CD14-positive monocyte (primary cell): Measurements from ENCODE around the gene KIF21B. TPM values are rescaled to one million over a fixed set of nuclear protein-coding genes. Genes with fewer than 3 reads are reported as not detected.
A peak's percentile ranks its signal among the peaks of the same experiment; 100 is the strongest.
"Not testable (repeated sequence)": the region's sequence is repeated elsewhere in the genome, so short reads cannot be mapped to it uniquely, and the experiment has no call there.

ENCODE experiments used
- DNase-seq, 3 donors: peaks; one replicate each; pipeline ENCODE4 v3.0.0-alpha.2; 2011 to 2022
- H2AFZ ChIP-seq: 2 replicates; pipeline ENCODE4 v1.6.0; 2012; ENCODE audit warnings: mild to moderate bottlenecking, low read depth, low read length, inconsistent platforms; ENCODE audit not compliant: insufficient read depth, poor library complexity, severe bottlenecking
- H3K27ac ChIP-seq, 2 donors: 1 replicate in 1 of 2; 2 replicates in 1 of 2; pipeline ENCODE4 v1.5.1; 2012 to 2013; ENCODE audit warnings: low read length in 2 of 2, control low read depth in 1 of 2, inconsistent platforms in 1 of 2, low read depth in 1 of 2, mild to moderate bottlenecking in 1 of 2
- H3K27me3 ChIP-seq, 2 donors: one replicate each; pipeline versions ENCODE4 v1.6.0 to v1.6.1; 2011 to 2013; ENCODE audit warnings: low read length in 2 of 2; ENCODE audit not compliant: control insufficient read depth in 2 of 2, insufficient read depth in 2 of 2
- H3K36me3 ChIP-seq, 2 donors: replicated peaks in 1 of 2; 1 replicate in 1 of 2; 2 replicates in 1 of 2; pipeline versions ENCODE4 v1.5.1 to v1.6.1; 2012 to 2013; ENCODE audit warnings: low read length in 2 of 2, control low read depth in 1 of 2, inconsistent platforms in 1 of 2, mild to moderate bottlenecking in 1 of 2; ENCODE audit not compliant: insufficient read depth in 2 of 2, control insufficient read depth in 1 of 2
- H3K4me1 ChIP-seq, 2 donors: 1 replicate in 1 of 2; 2 replicates in 1 of 2; pipeline versions ENCODE4 v1.5.1 to v1.6.1; 2012 to 2013; ENCODE audit warnings: low read length in 2 of 2, control low read depth in 1 of 2, inconsistent platforms in 1 of 2, mild to moderate bottlenecking in 1 of 2, moderate library complexity in 1 of 2; ENCODE audit not compliant: insufficient read depth in 2 of 2, control insufficient read depth in 1 of 2
- H3K4me2 ChIP-seq: replicated peaks from 2 replicates; pipeline ENCODE3; 2012; ENCODE audit warnings: low read length, moderate library complexity, mild to moderate bottlenecking; ENCODE audit not compliant: poor library complexity, severe bottlenecking; ENCODE audit errors: extremely low read depth
- H3K4me3 ChIP-seq, 3 experiments: fragments of 200-600 bp in 1 of 3; sonication (generic) in 1 of 3; replicated peaks in 1 of 3; 1 replicate in 2 of 3; 2 replicates in 1 of 3; pipeline ENCODE4 v1.5.1; 2011 to 2013; ENCODE audit warnings: low read length in 3 of 3, mild to moderate bottlenecking in 3 of 3, control low read depth in 2 of 3, low read depth in 2 of 3, inconsistent platforms in 1 of 3, moderate library complexity in 1 of 3
- H3K79me2 ChIP-seq: 2 replicates; pipeline ENCODE4 v1.6.0; 2012; ENCODE audit warnings: mild to moderate bottlenecking, control low read depth, inconsistent platforms, low read length, moderate library complexity; ENCODE audit not compliant: insufficient read depth
- H3K9ac ChIP-seq: 2 replicates; pipeline ENCODE4 v1.6.0; 2017; ENCODE audit warnings: low read length, mild to moderate bottlenecking; ENCODE audit not compliant: insufficient read depth, poor library complexity, severe bottlenecking
- H3K9me3 ChIP-seq, 2 donors: replicated peaks in 1 of 2; 1 replicate in 1 of 2; 2 replicates in 1 of 2; pipeline versions ENCODE4 v1.5.1 to v1.6.1; 2012 to 2013; ENCODE audit warnings: low read length in 2 of 2, control low read depth in 1 of 2; ENCODE audit not compliant: control insufficient read depth in 1 of 2, insufficient read depth in 1 of 2
- H4K20me1 ChIP-seq: 2 replicates; pipeline ENCODE4 v1.6.0; 2012; ENCODE audit warnings: mild to moderate bottlenecking, low read length, control low read depth, moderate library complexity; ENCODE audit not compliant: insufficient read depth
- H3K27ac Mint-ChIP-seq, 7 donors: one replicate each; pipeline ENCODE4 v1.8.0; 2020; ENCODE audit warnings: mild to moderate bottlenecking in 7 of 7, mixed read lengths in 7 of 7, moderate library complexity in 6 of 7, inconsistent platforms in 2 of 7
- H3K27me3 Mint-ChIP-seq, 3 donors: one replicate each; pipeline ENCODE4 v1.8.0; 2021 to 2022; ENCODE audit warnings: low read depth in 3 of 3, mild to moderate bottlenecking in 3 of 3, mixed read lengths in 3 of 3, moderate library complexity in 3 of 3, inconsistent platforms in 1 of 3
- H3K36me3 Mint-ChIP-seq, 2 donors: one replicate each; pipeline ENCODE4 v1.8.0; 2020; ENCODE audit warnings: mixed read lengths in 2 of 2, inconsistent platforms in 1 of 2, mild to moderate bottlenecking in 1 of 2
- H3K4me1 Mint-ChIP-seq: one replicate; pipeline ENCODE4 v1.8.0; 2020; ENCODE audit warnings: mild to moderate bottlenecking, mixed read lengths
- H3K4me3 Mint-ChIP-seq, 2 donors: one replicate each; pipeline ENCODE4 v1.8.0; 2020; ENCODE audit warnings: mild to moderate bottlenecking in 2 of 2, mixed read lengths in 2 of 2, moderate library complexity in 1 of 2
- H3K9me3 Mint-ChIP-seq, 7 donors: one replicate each; pipeline ENCODE4 v1.8.0; 2020 to 2022; ENCODE audit warnings: mixed read lengths in 7 of 7, mild to moderate bottlenecking in 6 of 7, moderate library complexity in 6 of 7, inconsistent platforms in 2 of 7
- CTCF ChIP-seq: fragments of 200-600 bp; IDR thresholded peaks from one replicate; pipeline ENCODE4 v1.8.0; 2022; ENCODE audit warnings: antibody characterized with exemption, mild to moderate bottlenecking
- WGBS: methylation state at CpG from one replicate; pipeline ENCODE4 v1.1.5; 2013; ENCODE audit warnings: missing lambda C conversion rate; ENCODE audit not compliant: insufficient coverage; 5-methylcytosine and 5-hydroxymethylcytosine counted together
- intact Hi-C, 2 donors: fragments of 100-400 bp; cut with micrococcal nuclease; formaldehyde crosslinking; loops; one replicate each; pipeline versions ENCODE4 v1.15.0 to v1.15.1; 2023
- polyA plus RNA-seq, 3 donors: library from polyadenylated mRNA; depleted of rRNA in 1 of 3; unstranded in 2 of 3; stranded (reverse) in 1 of 3; fragments of 300-500 nt in 2 of 3; fragments of >200 nt in 1 of 3; fragmentation: Illumina TruSeq in 2 of 3; gene quantifications; 1 replicate in 2 of 3; 2 replicates in 1 of 3; pipeline ENCODE4 v1.2.3, GENCODE V29; 2012 to 2021

The KIF21B gene
- polyA plus RNA-seq, 3 donors: 0.18 to 9.8 (median 0.30) TPM

GRCh38 chr1:200945111-200945510 lies 78.4 kb downstream of the KIF21B start:
- peaks cover 12 to 39% (median 35%) of the 10 kb centered on the region in 7 donors for H3K9me3 Mint-ChIP-seq
- Histone ChIP-seq H3K27me3 (no peaks in the 10 kb centered on the region), H3K4me3 (no peak overlapping the region), H3K79me2 (no peaks in the 10 kb centered on the region), H3K27ac (no peak overlapping the region), H3K9me3 (peaks cover 10 to 27% of the 10 kb centered on the region in 2 donors), H3K4me2 (no peak overlapping the region), H4K20me1 (no peaks in the 10 kb centered on the region), H2AFZ (no peak overlapping the region), H3K4me1 (no peaks in the 10 kb centered on the region), H3K9ac (no peak overlapping the region), H3K36me3 (no peaks in the 10 kb centered on the region)
- no peak for TF ChIP-seq CTCF
- 80% methylated on average over 1 of the region's 3 CpGs for WGBS
- no peak for DNase-seq
- H3K27ac Mint-ChIP-seq: no peak overlapping the region
- H3K27me3 Mint-ChIP-seq: peaks cover 0 to 2% (median 1%) of the 10 kb centered on the region in 3 donors
- H3K36me3 Mint-ChIP-seq: peaks cover 0 to 2% of the 10 kb centered on the region in 2 donors
- intact Hi-C loops: no loop called here
- H3K4me3 Mint-ChIP-seq: no peak overlapping the region
- H3K4me1 Mint-ChIP-seq: no peaks in the 10 kb centered on the region

- 0% methylated on average over 1 of the region's 4 CpGs for WGBS
- no peak overlapping the region for H3K4me3 Mint-ChIP-seq
These were observed 84.6 kb downstream of the KIF21B start for GRCh38 chr1:200938955-200939354.

GRCh38 chr1:200935286-200935962 lies 88.1 kb downstream of the KIF21B start:
- H3K4me2 ChIP-seq, H2AFZ ChIP-seq, intact Hi-C loops, H3K36me3 Mint-ChIP-seq, H3K27ac ChIP-seq, H3K79me2 ChIP-seq, DNase-seq, H3K4me3 ChIP-seq, H3K36me3 ChIP-seq, H3K4me3 Mint-ChIP-seq, H3K9ac ChIP-seq, H3K27me3 Mint-ChIP-seq, H3K27ac Mint-ChIP-seq, H4K20me1 ChIP-seq, H3K27me3 ChIP-seq: not testable (repeated sequence)
- Mint-ChIP-seq H3K4me1 (peaks cover 18% of the 10 kb centered on the region), H3K9me3 (peaks cover 9 to 19% (median 15%) of the 10 kb centered on the region in 7 donors)
- WGBS: 100% methylated on average over 1 of the region's 18 CpGs
- peaks cover 13 to 14% of the 10 kb centered on the region in 2 donors for H3K9me3 ChIP-seq
- peaks cover 10 to 14% of the 10 kb centered on the region in 2 donors for H3K4me1 ChIP-seq

More at GRCh38 chr1:200938955-200939354, 84.6 kb downstream of the KIF21B start:
- peak; percentile 68 to 81 (median 75) for DNase-seq
- H3K27ac ChIP-seq: no peak overlapping the region
- Mint-ChIP-seq H3K36me3 (peaks cover 0 to 2% of the 10 kb centered on the region in 2 donors), H3K27me3 (peaks cover 0 to 1% (median 0%) of the 10 kb centered on the region in 3 donors), H3K27ac (peak overlapping the region in 3 of 7 donors; percentile 19 to 71 (median 37)), H3K4me1 (peaks cover 18% of the 10 kb centered on the region), H3K9me3 (peaks cover 2 to 21% (median 16%) of the 10 kb centered on the region in 7 donors)
- peaks cover 10 to 14% of the 10 kb centered on the region in 2 donors for H3K4me1 ChIP-seq
- no peak overlapping the region for H3K4me3 ChIP-seq
- H2AFZ ChIP-seq: no peak overlapping the region
- H3K79me2 ChIP-seq: no peaks in the 10 kb centered on the region
- H3K9ac ChIP-seq: no peak overlapping the region
- no peaks in the 10 kb centered on the region for H3K36me3 ChIP-seq
- intact Hi-C loops: no loop called here
- H3K27me3 ChIP-seq: no peaks in the 10 kb centered on the region
- no peak overlapping the region for H3K4me2 ChIP-seq
- no peak for TF ChIP-seq CTCF
- peaks cover 0 to 7% of the 10 kb centered on the region in 2 donors for H3K9me3 ChIP-seq
- H4K20me1 ChIP-seq: no peaks in the 10 kb centered on the region
